Endothelial cell of umbilical vein (primary cell): Measurements from ENCODE around the gene PHF2. TPM values are rescaled to one million over a fixed set of nuclear protein-coding genes. Genes with fewer than 3 reads are reported as not detected.

Experiments
- BruUV-seq: library from RNA; stranded (reverse); fragments of 400-500 nt; replicated peaks from 2 replicates; lab custom pipeline; 2021; lab: Mats Ljungman, UMichigan
- CTCF ChIA-PET: fragments of 300-600, 350-600 bp; sonication (Branson Sonifier 250); formaldehyde crosslinking; loops from one replicate; lab custom pipeline; 2021; ENCODE audit warnings: antibody characterized with exemption, inconsistent platforms; lab: Charles Lee
- POLR2A ChIA-PET: fragments of 300-600, 350-600 bp; sonication (Branson Sonifier 250); formaldehyde crosslinking; loops from one replicate; lab custom pipeline; 2021; ENCODE audit warnings: antibody characterized with exemption, inconsistent platforms; lab: Charles Lee
- DNase-seq: peaks from one replicate; pipeline ENCODE4 v3.0.0-alpha.2; 2011; ENCODE audit warnings: low read depth, low spot score
- FAIRE-seq: peaks from 2 replicates; lab custom pipeline; 2011; peaks lifted over from hg19 to GRCh38; lab: Jason Lieb, UNC
- H2AFZ ChIP-seq: 2 replicates; pipeline ENCODE4 v1.6.0; 2012; ENCODE audit warnings: low read depth, low read length, control low read depth, inconsistent platforms
- H3K27ac ChIP-seq: 2 replicates; pipeline ENCODE4 v1.5.1; 2011; ENCODE audit warnings: low read depth, mild to moderate bottlenecking, control low read depth, low read length, moderate library complexity; ENCODE audit not compliant: insufficient read depth
- H3K27me3 ChIP-seq, 2 experiments: 2 replicates each; pipeline versions ENCODE4 v1.6.0 to v1.6.1; 2011; ENCODE audit warnings: low read length in 2 of 2, mixed read lengths in 1 of 2; ENCODE audit not compliant: control insufficient read depth in 2 of 2, insufficient read depth in 2 of 2
- H3K36me3 ChIP-seq, 2 experiments: 2 replicates in 1 of 2; 3 replicates in 1 of 2; pipeline ENCODE4 v1.5.1; 2011; ENCODE audit warnings: low read length in 2 of 2, mild to moderate bottlenecking in 1 of 2, moderate library complexity in 1 of 2; ENCODE audit not compliant: control insufficient read depth in 2 of 2, insufficient read depth in 2 of 2; ENCODE audit errors: extremely low read depth in 1 of 2
- H3K4me1 ChIP-seq: 3 replicates; pipeline ENCODE4 v1.5.1; 2011; ENCODE audit warnings: mild to moderate bottlenecking, low read length; ENCODE audit not compliant: control insufficient read depth, insufficient read depth; ENCODE audit errors: extremely low read depth
- H3K4me2 ChIP-seq: 2 replicates; pipeline ENCODE4 v1.6.1; 2011; ENCODE audit warnings: low read length, control low read depth, mixed read lengths; ENCODE audit not compliant: insufficient read depth
- H3K4me3 ChIP-seq, 3 experiments: fragments of 200-600 bp in 1 of 3; sonication (generic), shearing (Covaris generic) in 1 of 3; replicated peaks in 1 of 3; 2 replicates each; pipeline ENCODE4 v1.5.1; 2011 to 2016; ENCODE audit warnings: control low read depth in 3 of 3, low read length in 3 of 3, mild to moderate bottlenecking in 2 of 3, inconsistent platforms in 1 of 3, low read depth in 1 of 3, moderate library complexity in 1 of 3; ENCODE audit not compliant: insufficient read depth in 1 of 3
- H3K79me2 ChIP-seq: 2 replicates; pipeline ENCODE4 v1.6.0; 2012; ENCODE audit warnings: low read length, inconsistent platforms; ENCODE audit not compliant: control insufficient read depth, insufficient read depth
- H3K9ac ChIP-seq: replicated peaks from 2 replicates; pipeline ENCODE3; 2011; ENCODE audit warnings: low read length, control low read depth; ENCODE audit not compliant: insufficient read depth; ENCODE audit errors: extremely low read depth
- H3K9me1 ChIP-seq: replicated peaks from 3 replicates; pipeline ENCODE4 v1.6.0; 2011; ENCODE audit warnings: mild to moderate bottlenecking, low read length; ENCODE audit not compliant: control insufficient read depth, insufficient read depth; ENCODE audit errors: extremely low read depth
- H3K9me3 ChIP-seq: replicated peaks from 2 replicates; pipeline ENCODE4 v1.5.1; 2012; ENCODE audit warnings: low read length, inconsistent platforms; ENCODE audit not compliant: control insufficient read depth, insufficient read depth
- H4K20me1 ChIP-seq: replicated peaks from 2 replicates; pipeline ENCODE3; 2011; ENCODE audit warnings: mild to moderate bottlenecking, low read length; ENCODE audit not compliant: control insufficient read depth, insufficient read depth; ENCODE audit errors: extremely low read depth
- CTCF ChIP-seq, 2 donors: IDR thresholded peaks; 1 replicate in 1 of 2; 2 replicates in 1 of 2; pipeline ENCODE4 v1.5.1; 2011; ENCODE audit warnings: low read length in 2 of 2, mild to moderate bottlenecking in 2 of 2, moderate library complexity in 2 of 2, control low read depth in 1 of 2, inconsistent platforms in 1 of 2, low read depth in 1 of 2; ENCODE audit not compliant: insufficient read depth in 1 of 2; ENCODE audit errors: extremely low read depth in 1 of 2
- EZH2 ChIP-seq: IDR thresholded peaks from 2 replicates; pipeline ENCODE4 v1.6.1; 2012; ENCODE audit warnings: borderline replicate concordance, low read depth, mild to moderate bottlenecking, moderate library complexity, low read length, inconsistent platforms; ENCODE audit not compliant: severe bottlenecking
- FOS ChIP-seq: IDR thresholded peaks from 2 replicates; pipeline ENCODE4 v1.6.1; 2011; ENCODE audit warnings: mild to moderate bottlenecking, low read length, moderate library complexity, borderline replicate concordance; ENCODE audit not compliant: insufficient read depth
- GATA2 ChIP-seq: IDR thresholded peaks from 2 replicates; pipeline ENCODE4 v1.7.0; 2011; ENCODE audit warnings: low read depth, mild to moderate bottlenecking, moderate library complexity, mixed read lengths, low read length; ENCODE audit not compliant: insufficient read length, insufficient read depth
- JUN ChIP-seq: IDR thresholded peaks from 2 replicates; pipeline ENCODE4 v1.6.1; 2011; ENCODE audit warnings: borderline replicate concordance, low read depth; ENCODE audit not compliant: insufficient read length, insufficient read depth
- MAX ChIP-seq: IDR thresholded peaks from 2 replicates; pipeline ENCODE4 v1.6.1; 2011; ENCODE audit not compliant: insufficient read depth, insufficient read length
- MYC ChIP-seq: IDR thresholded peaks from one replicate; pipeline ENCODE4 v1.6.1; 2011; ENCODE audit warnings: mild to moderate bottlenecking, low read depth, low read length
- POLR2A ChIP-seq: IDR thresholded peaks from 2 replicates; pipeline ENCODE4 v1.6.1; 2012; ENCODE audit warnings: low read depth, mild to moderate bottlenecking, control low read depth, low read length
- POLR2AphosphoS5 ChIP-seq: IDR thresholded peaks from 2 replicates; pipeline ENCODE4 v1.6.1; 2012; ENCODE audit warnings: low read depth, mild to moderate bottlenecking, control low read depth, low read length, moderate library complexity; ENCODE audit not compliant: insufficient read depth
- dilution Hi-C: fragments of 300-500 bp; cut with MboI; formaldehyde crosslinking; loops from one replicate; pipeline ENCODE4 v1.15.0; 2019; ENCODE audit warnings: low sequenced_read_pairs; ENCODE audit not compliant: extremely low pct_ligation_motif_present
- intact Hi-C: fragments of 100-400 bp; cut with micrococcal nuclease; formaldehyde crosslinking; loops from one replicate; pipeline ENCODE4 v1.10.0; 2022
- polyA plus RNA-seq, 4 experiments: library from polyadenylated mRNA; depleted of rRNA in 3 of 4; stranded (reverse) in 3 of 4; unstranded in 1 of 4; fragments of >200 nt; gene quantifications; 2 replicates each; pipeline versions ENCODE4 v1.2.1 to v1.2.3, GENCODE V29; 2011 to 2012; ENCODE audit warnings: missing spikeins in 1 of 4
- total RNA-seq: library from RNA; stranded (reverse); gene quantifications from 2 replicates; pipeline ENCODE4 v1.2.3, GENCODE V29; 2021

PHF2 gene
- total and polyA plus RNA-seq, 2 donors (not counting 3 experiments of a cell fraction or from before 2014, with no cell fraction given): 9.8 to 22.5 TPM

- Histone ChIP-seq H3K27me3 (no peaks in the 10 kb centered on the region), H3K4me3 (no peak overlapping the region), H3K9ac (no peak overlapping the region), H3K79me2 (peaks cover 40% of the 10 kb centered on the region), H3K9me3 (no peaks in the 10 kb centered on the region), H3K27ac (no peak overlapping the region), H3K9me1 (no peaks in the 10 kb centered on the region), H3K36me3 (no peaks in the 10 kb centered on the region), H4K20me1 (no peaks in the 10 kb centered on the region), H2AFZ (no peak overlapping the region), H3K4me2 (no peak overlapping the region), H3K4me1 (peaks cover 13% of the 10 kb centered on the region)
- TF ChIP-seq POLR2A (no peak), GATA2 (no peak), POLR2AphosphoS5 (no peak), CTCF (IDR thresholded peaks at IDR 0.05; ENCODE audit: extremely low read depth in 1 of 2, insufficient read depth in 1 of 2, low read depth in 1 of 2, low read length in 2 of 2) (no peak), MAX (no peak), EZH2 (no peak), MYC (no peak), FOS (no peak), JUN (no peak)
- dilution Hi-C loops: no loop called here
- intact Hi-C loops: no loop called here
- ChIA-PET CTCF (interaction anchor here (0.8 to 3.2 kb wide), 4 partner anchors 10 to 13 kb away, joined by 3 to 22 read pairs (median 4); no protein-coding TSS in a partner anchor), POLR2A (no interaction called here)
- no TSS peak for BruUV-seq
- DNase-seq (no peak), FAIRE-seq (no peak)
Measured at GRCh38 chr9:93579711-93580516, 3.5 kb downstream of the PHF2 start.
